Measurements from ENCODE around the gene PHKB.
"Not testable (repeated sequence)": the region's sequence is repeated elsewhere in the genome, so short reads cannot be mapped to it uniquely, and the experiment has no call there.

DNA sequence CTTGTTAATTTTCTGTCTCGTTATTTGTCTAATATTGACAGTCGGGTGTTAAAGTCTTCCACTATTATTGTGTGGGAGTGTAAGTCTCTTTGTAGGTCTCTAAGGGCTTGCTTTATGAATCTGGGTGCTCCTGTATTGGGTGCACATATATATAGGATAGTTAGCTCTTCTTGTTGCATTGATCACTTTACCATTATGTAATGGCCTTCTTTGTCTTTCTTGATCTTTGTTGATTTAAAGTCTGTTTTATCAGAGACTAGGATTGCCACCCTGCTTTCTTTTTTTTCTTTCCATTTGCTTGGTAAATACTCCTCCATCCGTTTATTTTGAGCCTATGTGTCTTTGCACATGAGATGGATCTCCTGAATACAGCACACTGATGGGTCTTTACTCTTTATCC, 90.6 kb downstream of the PHKB start:
- TF ChIP-seq, protein P1, sequence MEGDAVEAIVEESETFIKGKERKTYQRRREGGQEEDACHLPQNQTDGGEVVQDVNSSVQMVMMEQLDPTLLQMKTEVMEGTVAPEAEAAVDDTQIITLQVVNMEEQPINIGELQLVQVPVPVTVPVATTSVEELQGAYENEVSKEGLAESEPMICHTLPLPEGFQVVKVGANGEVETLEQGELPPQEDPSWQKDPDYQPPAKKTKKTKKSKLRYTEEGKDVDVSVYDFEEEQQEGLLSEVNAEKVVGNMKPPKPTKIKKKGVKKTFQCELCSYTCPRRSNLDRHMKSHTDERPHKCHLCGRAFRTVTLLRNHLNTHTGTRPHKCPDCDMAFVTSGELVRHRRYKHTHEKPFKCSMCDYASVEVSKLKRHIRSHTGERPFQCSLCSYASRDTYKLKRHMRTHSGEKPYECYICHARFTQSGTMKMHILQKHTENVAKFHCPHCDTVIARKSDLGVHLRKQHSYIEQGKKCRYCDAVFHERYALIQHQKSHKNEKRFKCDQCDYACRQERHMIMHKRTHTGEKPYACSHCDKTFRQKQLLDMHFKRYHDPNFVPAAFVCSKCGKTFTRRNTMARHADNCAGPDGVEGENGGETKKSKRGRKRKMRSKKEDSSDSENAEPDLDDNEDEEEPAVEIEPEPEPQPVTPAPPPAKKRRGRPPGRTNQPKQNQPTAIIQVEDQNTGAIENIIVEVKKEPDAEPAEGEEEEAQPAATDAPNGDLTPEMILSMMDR (IDR thresholded peaks at IDR 0.05): not testable (repeated sequence)
- not testable (repeated sequence) for TF ChIP-seq POLR2A (IDR thresholded peaks at IDR 0.05)
